WTC11 (cell line): ENCODE measurements around the gene MAPK12. TPM values are rescaled to one million over a fixed set of nuclear protein-coding genes. Genes with fewer than 3 reads are reported as not detected.

Source experiments
- ATAC-seq: fragments of 200-7000 bp; cut with Tn5 transposase; 2 replicates; pipeline ENCODE4 v1.10.0; 2021; ENCODE audit warnings: mild to moderate bottlenecking, moderate library complexity
- CTCF ChIA-PET: fragments of 300-600 bp; sonication (Branson Sonifier 250); formaldehyde crosslinking; loops from one replicate; lab custom pipeline; 2021; ENCODE audit warnings: antibody characterized with exemption; lab: Charles Lee
- POLR2A ChIA-PET: fragments of 350-600 bp; sonication (Branson Sonifier 250); formaldehyde crosslinking; loops from one replicate; lab custom pipeline; 2021; ENCODE audit warnings: antibody characterized with exemption; lab: Charles Lee
- DNase-seq: peaks from one replicate; pipeline ENCODE4 v3.0.0; 2021; ENCODE audit warnings: low spot score
- H3K27ac Mint-ChIP-seq: 2 replicates; pipeline ENCODE4 v1.8.0; 2021; ENCODE audit warnings: mixed read lengths
- H3K27me3 Mint-ChIP-seq: 2 replicates; pipeline ENCODE4 v1.8.0; 2021; ENCODE audit warnings: low read depth, mild to moderate bottlenecking, moderate library complexity, mixed read lengths
- H3K36me3 Mint-ChIP-seq: 2 replicates; pipeline ENCODE4 v1.8.0; 2021; ENCODE audit warnings: mixed read lengths
- H3K4me1 Mint-ChIP-seq: 2 replicates; pipeline ENCODE4 v1.8.0; 2022; ENCODE audit warnings: mixed read lengths
- H3K4me3 Mint-ChIP-seq: 2 replicates; pipeline ENCODE4 v1.8.0; 2021; ENCODE audit warnings: mild to moderate bottlenecking, moderate library complexity, mixed read lengths
- H3K9me3 Mint-ChIP-seq: 2 replicates; pipeline ENCODE4 v1.8.0; 2021; ENCODE audit warnings: mixed read lengths
- ESRRA ChIP-seq: sonication (generic); formaldehyde crosslinking; IDR thresholded peaks from 2 replicates; pipeline ENCODE4 v1.8.1; 2022; ENCODE audit warnings: mild to moderate bottlenecking, missing genetic modification reagents, borderline replicate concordance
- MYBL2 ChIP-seq: sonication (generic); formaldehyde crosslinking; IDR thresholded peaks from 2 replicates; pipeline ENCODE4 v1.8.1; 2023; ENCODE audit warnings: mild to moderate bottlenecking, moderate library complexity, missing genetic modification reagents
- SMAD3 ChIP-seq: sonication (generic); formaldehyde crosslinking; IDR thresholded peaks from 2 replicates; pipeline ENCODE4 v1.8.0; 2022; ENCODE audit warnings: missing genetic modification reagents, mild to moderate bottlenecking, borderline replicate concordance
- TEAD1 ChIP-seq: sonication (generic); formaldehyde crosslinking; IDR thresholded peaks from 2 replicates; pipeline ENCODE4 v1.8.0; 2022; ENCODE audit warnings: mild to moderate bottlenecking, missing genetic modification reagents
- TEAD4 ChIP-seq: sonication (generic); formaldehyde crosslinking; IDR thresholded peaks from 2 replicates; pipeline ENCODE4 v1.8.0; 2022; ENCODE audit warnings: mild to moderate bottlenecking, missing genetic modification reagents
- ZNF423 ChIP-seq: fragments of 250-450 bp; sonication (Bioruptor Pico); IDR thresholded peaks from 2 replicates; pipeline ENCODE4 v2.1.2; 2022; ENCODE audit warnings: mild to moderate bottlenecking, moderate library complexity
- total RNA-seq: library from RNA; stranded (reverse); gene quantifications from 3 replicates; pipeline ENCODE4 v1.2.3, GENCODE V29; 2021
- TF ChIP-seq, protein P1 (sequence below): sonication (generic); formaldehyde crosslinking; IDR thresholded peaks from 2 replicates; pipeline ENCODE4 v1.8.1; 2023; ENCODE audit warnings: mild to moderate bottlenecking, missing genetic modification reagents, borderline replicate concordance
- TF ChIP-seq, protein P2 (sequence below): sonication (generic); formaldehyde crosslinking; IDR thresholded peaks from 2 replicates; pipeline ENCODE4 v1.8.0; 2022; ENCODE audit warnings: mild to moderate bottlenecking, missing genetic modification reagents
- TF ChIP-seq, protein P3 (sequence below): sonication (generic); formaldehyde crosslinking; IDR thresholded peaks from 2 replicates; pipeline ENCODE4 v1.8.1; 2023; ENCODE audit warnings: mild to moderate bottlenecking, moderate library complexity, missing genetic modification reagents
- TF ChIP-seq, protein P4 (sequence below): sonication (generic); formaldehyde crosslinking; IDR thresholded peaks from 2 replicates; pipeline ENCODE4 v1.8.1; 2022; ENCODE audit warnings: mild to moderate bottlenecking, moderate library complexity, missing genetic modification reagents
- TF ChIP-seq, protein P5 (sequence below): fragments of 200-600 bp; IDR thresholded peaks from 2 replicates; pipeline ENCODE4 v1.8.0; 2022; ENCODE audit warnings: antibody characterized with exemption
- TF ChIP-seq, protein P6 (sequence below): sonication (generic); formaldehyde crosslinking; IDR thresholded peaks from 2 replicates; pipeline ENCODE4 v1.8.1; 2022; ENCODE audit warnings: missing genetic modification reagents, borderline replicate concordance
- TF ChIP-seq, protein P7 (sequence below): sonication (generic); formaldehyde crosslinking; IDR thresholded peaks from 2 replicates; pipeline ENCODE4 v1.8.0; 2022; ENCODE audit warnings: mild to moderate bottlenecking, missing genetic modification reagents

MAPK12 gene
- total RNA-seq, 1 experiment from 2014 or later = 31.0 TPM

DNA sequence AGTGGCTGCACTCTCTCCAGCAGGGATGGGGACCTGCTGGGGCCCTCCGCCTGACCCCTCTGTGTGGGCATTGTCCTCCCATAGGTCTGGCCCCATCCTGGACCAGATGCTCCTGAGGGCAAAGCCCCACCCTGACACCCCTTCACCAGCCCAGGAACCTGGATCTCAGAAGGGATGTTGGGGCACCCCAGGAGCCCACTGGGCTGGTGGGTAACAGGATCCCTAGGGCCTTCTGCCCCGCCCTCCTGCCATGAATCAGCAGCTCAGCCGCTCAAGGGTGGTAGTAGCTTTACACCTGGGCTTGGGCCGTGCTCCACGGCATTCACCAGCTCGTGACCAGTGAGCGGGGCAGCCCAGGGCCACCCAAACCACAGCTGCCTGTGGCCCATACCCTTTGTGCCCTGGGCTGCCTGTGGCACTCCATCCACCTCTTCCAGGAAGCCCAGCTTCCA lies 1.0 kb upstream of the MAPK12 start:
- H3K4me3 Mint-ChIP-seq = peak overlapping the region; percentile 66
- TF ChIP-seq ESRRA (CRISPR knock-in tag) = 0 out of 2 replicates have a peak, but pooled peaks have one; percentile 23
- TF ChIP-seq, protein P1, sequence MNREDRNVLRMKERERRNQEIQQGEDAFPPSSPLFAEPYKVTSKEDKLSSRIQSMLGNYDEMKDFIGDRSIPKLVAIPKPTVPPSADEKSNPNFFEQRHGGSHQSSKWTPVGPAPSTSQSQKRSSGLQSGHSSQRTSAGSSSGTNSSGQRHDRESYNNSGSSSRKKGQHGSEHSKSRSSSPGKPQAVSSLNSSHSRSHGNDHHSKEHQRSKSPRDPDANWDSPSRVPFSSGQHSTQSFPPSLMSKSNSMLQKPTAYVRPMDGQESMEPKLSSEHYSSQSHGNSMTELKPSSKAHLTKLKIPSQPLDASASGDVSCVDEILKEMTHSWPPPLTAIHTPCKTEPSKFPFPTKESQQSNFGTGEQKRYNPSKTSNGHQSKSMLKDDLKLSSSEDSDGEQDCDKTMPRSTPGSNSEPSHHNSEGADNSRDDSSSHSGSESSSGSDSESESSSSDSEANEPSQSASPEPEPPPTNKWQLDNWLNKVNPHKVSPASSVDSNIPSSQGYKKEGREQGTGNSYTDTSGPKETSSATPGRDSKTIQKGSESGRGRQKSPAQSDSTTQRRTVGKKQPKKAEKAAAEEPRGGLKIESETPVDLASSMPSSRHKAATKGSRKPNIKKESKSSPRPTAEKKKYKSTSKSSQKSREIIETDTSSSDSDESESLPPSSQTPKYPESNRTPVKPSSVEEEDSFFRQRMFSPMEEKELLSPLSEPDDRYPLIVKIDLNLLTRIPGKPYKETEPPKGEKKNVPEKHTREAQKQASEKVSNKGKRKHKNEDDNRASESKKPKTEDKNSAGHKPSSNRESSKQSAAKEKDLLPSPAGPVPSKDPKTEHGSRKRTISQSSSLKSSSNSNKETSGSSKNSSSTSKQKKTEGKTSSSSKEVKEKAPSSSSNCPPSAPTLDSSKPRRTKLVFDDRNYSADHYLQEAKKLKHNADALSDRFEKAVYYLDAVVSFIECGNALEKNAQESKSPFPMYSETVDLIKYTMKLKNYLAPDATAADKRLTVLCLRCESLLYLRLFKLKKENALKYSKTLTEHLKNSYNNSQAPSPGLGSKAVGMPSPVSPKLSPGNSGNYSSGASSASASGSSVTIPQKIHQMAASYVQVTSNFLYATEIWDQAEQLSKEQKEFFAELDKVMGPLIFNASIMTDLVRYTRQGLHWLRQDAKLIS (CRISPR knock-in tag) = no peak
- TF ChIP-seq, all 79 proteins: peak for 1
- H3K36me3 Mint-ChIP-seq = no peaks in the 10 kb centered on the region
- ChIA-PET POLR2A (no interaction called here), CTCF (interaction anchor here (0.9 to 3.7 kb wide), 6 partner anchors 10 to 80 kb away, joined by 3 to 21 read pairs (median 5); partner anchors contain the start of gene HDAC10)
- ATAC-seq (no peak), DNase-seq (no peak)
- no peaks in the 10 kb centered on the region for H3K9me3 Mint-ChIP-seq
- no peak overlapping the region for H3K27ac Mint-ChIP-seq
- H3K4me1 Mint-ChIP-seq = peaks cover 8% of the 10 kb centered on the region
- H3K27me3 Mint-ChIP-seq = peaks cover 27% of the 10 kb centered on the region

DNA sequence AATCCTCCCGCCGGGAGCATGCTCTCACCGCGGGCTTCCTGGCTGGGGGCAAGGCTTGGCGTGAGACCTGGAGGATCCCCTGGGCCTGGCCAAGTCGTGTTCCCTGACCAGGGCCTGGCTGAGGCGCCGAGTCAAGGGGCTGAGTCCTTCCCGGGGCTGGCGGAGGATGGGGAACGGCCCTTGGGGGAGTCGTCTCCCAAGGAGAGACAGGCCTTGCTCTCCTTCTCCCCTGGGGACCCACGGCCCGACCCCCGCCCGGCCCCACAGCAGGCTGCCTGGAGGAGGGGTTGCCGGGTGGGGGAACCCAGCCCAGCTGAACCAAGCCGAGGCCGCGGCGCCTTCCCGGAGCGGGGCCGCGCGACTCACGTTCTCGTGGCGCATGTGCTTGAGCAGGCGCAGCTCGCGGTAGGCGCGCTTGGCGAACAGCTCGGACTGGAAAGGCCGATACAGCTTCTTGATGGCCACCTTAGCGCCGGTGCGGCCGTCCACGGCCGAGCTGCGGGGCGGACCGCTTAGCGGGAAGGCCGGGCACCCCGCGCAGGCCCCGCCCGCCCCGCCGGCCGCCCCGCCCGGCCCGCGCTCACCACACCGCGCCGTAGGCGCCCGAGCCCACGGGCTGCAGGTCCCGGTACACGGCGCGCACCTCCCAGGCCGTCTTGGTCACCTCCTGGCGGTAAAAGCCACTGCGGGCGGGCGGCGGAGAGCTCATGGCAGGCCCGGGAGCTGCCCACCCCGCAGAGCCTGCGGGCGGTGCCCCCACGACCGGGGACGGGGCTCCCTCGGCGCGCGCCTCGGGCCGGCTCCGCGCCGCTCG lies 475 bp downstream of the MAPK12 start:
- peak; percentile 43 for DNase-seq
- peaks cover 16% of the 10 kb centered on the region for H3K27me3 Mint-ChIP-seq
- H3K4me3 Mint-ChIP-seq = peak overlapping the region; percentile 54
- ChIA-PET POLR2A (no interaction called here), CTCF (interaction anchor here (0.6 to 3.7 kb wide), 10 partner anchors 8 to 205 kb away, joined by 3 to 21 read pairs (median 5); partner anchors contain the start of genes DENND6B and HDAC10)
- H3K27ac Mint-ChIP-seq = no peak overlapping the region
- no peaks in the 10 kb centered on the region for H3K9me3 Mint-ChIP-seq
- no peaks in the 10 kb centered on the region for H3K36me3 Mint-ChIP-seq
- H3K4me1 Mint-ChIP-seq = peaks cover 8% of the 10 kb centered on the region
- TF ChIP-seq SMAD3 (CRISPR knock-in tag) (0 out of 2 replicates have a peak, but pooled peaks have one; percentile 43), MYBL2 (CRISPR knock-in tag) (no peak), TEAD4 (CRISPR knock-in tag) (no peak), ZNF423 (CRISPR knock-in tag) (0 out of 2 replicates have a peak, but pooled peaks have one; percentile 3), TEAD1 (0 out of 2 replicates have a peak, but pooled peaks have one; percentile 14)
- TF ChIP-seq, protein P1 (CRISPR knock-in tag) = no peak
- TF ChIP-seq, protein P2, sequence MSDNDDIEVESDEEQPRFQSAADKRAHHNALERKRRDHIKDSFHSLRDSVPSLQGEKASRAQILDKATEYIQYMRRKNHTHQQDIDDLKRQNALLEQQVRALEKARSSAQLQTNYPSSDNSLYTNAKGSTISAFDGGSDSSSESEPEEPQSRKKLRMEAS (CRISPR knock-in tag) = peak; percentile 58; the same call in 1 of the 2 replicates
- TF ChIP-seq, protein P3, sequence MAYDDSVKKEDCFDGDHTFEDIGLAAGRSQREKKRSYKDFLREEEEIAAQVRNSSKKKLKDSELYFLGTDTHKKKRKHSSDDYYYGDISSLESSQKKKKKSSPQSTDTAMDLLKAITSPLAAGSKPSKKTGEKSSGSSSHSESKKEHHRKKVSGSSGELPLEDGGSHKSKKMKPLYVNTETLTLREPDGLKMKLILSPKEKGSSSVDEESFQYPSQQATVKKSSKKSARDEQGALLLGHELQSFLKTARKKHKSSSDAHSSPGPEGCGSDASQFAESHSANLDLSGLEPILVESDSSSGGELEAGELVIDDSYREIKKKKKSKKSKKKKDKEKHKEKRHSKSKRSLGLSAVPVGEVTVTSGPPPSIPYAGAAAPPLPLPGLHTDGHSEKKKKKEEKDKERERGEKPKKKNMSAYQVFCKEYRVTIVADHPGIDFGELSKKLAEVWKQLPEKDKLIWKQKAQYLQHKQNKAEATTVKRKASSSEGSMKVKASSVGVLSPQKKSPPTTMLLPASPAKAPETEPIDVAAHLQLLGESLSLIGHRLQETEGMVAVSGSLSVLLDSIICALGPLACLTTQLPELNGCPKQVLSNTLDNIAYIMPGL (CRISPR knock-in tag) = 0 out of 2 replicates have a peak, but pooled peaks have one; percentile 39
- TF ChIP-seq, protein P4, sequence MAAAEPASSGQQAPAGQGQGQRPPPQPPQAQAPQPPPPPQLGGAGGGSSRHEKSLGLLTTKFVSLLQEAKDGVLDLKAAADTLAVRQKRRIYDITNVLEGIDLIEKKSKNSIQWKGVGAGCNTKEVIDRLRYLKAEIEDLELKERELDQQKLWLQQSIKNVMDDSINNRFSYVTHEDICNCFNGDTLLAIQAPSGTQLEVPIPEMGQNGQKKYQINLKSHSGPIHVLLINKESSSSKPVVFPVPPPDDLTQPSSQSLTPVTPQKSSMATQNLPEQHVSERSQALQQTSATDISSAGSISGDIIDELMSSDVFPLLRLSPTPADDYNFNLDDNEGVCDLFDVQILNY (CRISPR knock-in tag) = 0 out of 2 replicates have a peak, but pooled peaks have one; percentile 15
- TF ChIP-seq, protein P5, sequence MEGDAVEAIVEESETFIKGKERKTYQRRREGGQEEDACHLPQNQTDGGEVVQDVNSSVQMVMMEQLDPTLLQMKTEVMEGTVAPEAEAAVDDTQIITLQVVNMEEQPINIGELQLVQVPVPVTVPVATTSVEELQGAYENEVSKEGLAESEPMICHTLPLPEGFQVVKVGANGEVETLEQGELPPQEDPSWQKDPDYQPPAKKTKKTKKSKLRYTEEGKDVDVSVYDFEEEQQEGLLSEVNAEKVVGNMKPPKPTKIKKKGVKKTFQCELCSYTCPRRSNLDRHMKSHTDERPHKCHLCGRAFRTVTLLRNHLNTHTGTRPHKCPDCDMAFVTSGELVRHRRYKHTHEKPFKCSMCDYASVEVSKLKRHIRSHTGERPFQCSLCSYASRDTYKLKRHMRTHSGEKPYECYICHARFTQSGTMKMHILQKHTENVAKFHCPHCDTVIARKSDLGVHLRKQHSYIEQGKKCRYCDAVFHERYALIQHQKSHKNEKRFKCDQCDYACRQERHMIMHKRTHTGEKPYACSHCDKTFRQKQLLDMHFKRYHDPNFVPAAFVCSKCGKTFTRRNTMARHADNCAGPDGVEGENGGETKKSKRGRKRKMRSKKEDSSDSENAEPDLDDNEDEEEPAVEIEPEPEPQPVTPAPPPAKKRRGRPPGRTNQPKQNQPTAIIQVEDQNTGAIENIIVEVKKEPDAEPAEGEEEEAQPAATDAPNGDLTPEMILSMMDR = no peak
- TF ChIP-seq, protein P6, sequence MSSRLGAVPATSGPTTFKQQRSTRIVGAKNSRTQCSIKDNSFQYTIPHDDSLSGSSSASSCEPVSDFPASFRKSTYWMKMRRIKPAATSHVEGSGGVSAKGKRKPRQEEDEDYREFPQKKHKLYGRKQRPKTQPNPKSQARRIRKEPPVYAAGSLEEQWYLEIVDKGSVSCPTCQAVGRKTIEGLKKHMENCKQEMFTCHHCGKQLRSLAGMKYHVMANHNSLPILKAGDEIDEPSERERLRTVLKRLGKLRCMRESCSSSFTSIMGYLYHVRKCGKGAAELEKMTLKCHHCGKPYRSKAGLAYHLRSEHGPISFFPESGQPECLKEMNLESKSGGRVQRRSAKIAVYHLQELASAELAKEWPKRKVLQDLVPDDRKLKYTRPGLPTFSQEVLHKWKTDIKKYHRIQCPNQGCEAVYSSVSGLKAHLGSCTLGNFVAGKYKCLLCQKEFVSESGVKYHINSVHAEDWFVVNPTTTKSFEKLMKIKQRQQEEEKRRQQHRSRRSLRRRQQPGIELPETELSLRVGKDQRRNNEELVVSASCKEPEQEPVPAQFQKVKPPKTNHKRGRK = no peak
- TF ChIP-seq, protein P7, sequence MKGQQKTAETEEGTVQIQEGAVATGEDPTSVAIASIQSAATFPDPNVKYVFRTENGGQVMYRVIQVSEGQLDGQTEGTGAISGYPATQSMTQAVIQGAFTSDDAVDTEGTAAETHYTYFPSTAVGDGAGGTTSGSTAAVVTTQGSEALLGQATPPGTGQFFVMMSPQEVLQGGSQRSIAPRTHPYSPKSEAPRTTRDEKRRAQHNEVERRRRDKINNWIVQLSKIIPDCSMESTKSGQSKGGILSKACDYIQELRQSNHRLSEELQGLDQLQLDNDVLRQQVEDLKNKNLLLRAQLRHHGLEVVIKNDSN (CRISPR knock-in tag) = peak; percentile 46; the same call in 1 of the 2 replicates
- peak; percentile 14 for ATAC-seq
